22Rv1 (cell line): Measurements from ENCODE around the gene CHD2.
A peak's percentile ranks its signal among the peaks of the same experiment; 100 is the strongest.

Experiments used
- H3K27ac ChIP-seq: fragments of 450-650 bp; 2 replicates; pipeline ENCODE4 v1.5.1; 2017
- CTCF ChIP-seq: fragments of 450-650 bp; IDR thresholded peaks from 2 replicates; pipeline ENCODE4 v1.5.1; 2017; ENCODE audit warnings: mild to moderate bottlenecking
- ZFX ChIP-seq: fragments of 450-650 bp; IDR thresholded peaks from 2 replicates; pipeline ENCODE4 v1.6.1; 2017; ENCODE audit warnings: antibody characterized with exemption, borderline replicate concordance

Gene CHD2

DNA sequence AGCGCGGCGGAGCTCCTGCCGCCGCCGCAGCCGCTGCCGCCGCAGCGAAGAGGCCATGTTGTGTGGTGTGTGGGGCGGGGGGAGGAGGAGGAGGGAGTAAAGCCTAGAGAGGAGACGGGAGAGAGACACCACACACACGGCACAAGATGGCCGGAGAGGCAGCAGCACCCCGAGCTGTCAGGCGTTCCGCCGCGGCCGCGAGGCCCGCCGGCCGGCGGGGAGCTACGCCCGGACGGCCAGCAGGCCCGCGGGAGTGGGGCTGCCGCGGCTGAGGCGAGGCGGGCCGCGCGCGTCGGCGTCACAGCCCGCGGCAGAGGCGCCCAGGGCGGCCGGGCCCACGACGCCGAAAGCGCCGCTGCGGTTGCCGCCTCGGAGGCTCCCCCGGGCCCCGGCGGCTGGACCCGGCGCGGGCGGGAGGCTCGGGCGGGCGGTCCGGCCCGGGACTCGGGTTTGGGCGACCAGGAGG, 17.4 kb upstream of the CHD2 start:
- peak overlapping the region; percentile 99 for H3K27ac ChIP-seq
- TF ChIP-seq CTCF (no peak), ZFX (no peak)

- H3K27ac ChIP-seq: peak overlapping the region; percentile 99
- TF ChIP-seq ZFX (no peak), CTCF (no peak)
Measured at GRCh38 chr15:92883163-92883875, 16.8 kb upstream of the CHD2 start.

DNA sequence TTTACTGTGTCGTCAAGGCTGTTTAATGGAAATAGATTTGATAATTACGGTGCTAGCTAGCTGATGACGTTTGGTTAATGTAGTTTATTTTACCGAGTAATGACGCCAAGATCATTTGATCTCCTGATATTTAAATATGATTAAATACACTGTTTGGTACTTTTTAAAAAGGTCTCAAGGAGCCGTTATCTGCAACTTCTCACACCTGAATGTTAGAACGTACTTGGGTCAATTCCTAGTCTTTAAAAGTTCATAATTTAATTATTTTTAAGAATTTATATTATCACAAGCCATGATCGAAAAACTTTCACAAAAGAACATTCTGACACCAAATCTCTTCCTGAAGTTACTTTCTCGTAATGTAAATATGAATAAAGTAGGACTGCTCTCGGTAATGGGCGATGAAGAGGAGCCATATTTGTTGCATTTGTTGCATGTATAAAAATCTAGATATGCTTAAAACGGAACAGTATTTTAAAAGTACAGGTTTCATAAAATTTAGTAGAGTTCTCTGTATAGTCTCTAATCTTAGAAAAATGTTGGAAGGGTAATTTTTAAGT, 16.2 kb upstream of the CHD2 start:
- H3K27ac ChIP-seq: peak overlapping the region; percentile 99
- TF ChIP-seq CTCF (no peak), ZFX (no peak)

DNA sequence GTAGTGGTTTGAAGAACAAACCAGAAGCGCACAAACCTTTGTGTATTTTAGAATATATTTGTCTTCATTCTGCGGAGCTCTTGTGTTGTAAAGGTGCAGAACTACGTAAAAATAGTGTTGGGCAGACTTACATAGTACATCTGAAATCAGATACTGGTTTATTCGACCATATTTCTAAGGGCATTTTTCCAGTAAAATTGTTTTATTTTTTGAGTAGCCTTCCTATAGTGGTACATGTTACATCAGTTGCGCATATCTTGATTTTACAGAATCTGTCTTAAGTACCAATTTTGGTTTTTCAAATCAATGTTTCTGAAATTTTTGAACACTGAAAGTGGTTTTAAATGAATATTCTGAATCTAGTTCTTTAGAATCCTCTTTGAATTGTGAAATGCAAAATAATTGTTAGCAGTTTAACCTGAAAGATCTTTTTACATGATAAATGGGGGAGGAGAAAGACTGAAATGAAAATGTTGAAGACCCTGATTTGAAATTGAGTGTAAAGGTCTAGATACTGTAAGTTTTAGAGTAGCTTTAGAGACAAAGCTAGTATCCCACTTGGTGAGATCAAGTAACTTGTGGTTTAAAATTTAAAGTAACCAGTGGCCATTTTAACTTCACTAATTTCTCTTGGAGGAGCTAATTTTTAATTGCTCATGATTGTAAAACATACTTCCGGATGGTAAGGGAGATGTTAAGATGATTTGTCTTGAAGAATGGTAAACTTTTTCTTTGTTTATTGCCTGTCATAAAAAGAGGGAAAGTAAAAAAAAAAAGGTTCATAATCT, 15.5 kb upstream of the CHD2 start:
- H3K27ac ChIP-seq: peak overlapping the region; percentile 99
- TF ChIP-seq ZFX: no peak
- TF ChIP-seq CTCF: no peak

- TF ChIP-seq ZFX (no peak), CTCF (no peak)
- peak overlapping the region; percentile 99 for H3K27ac ChIP-seq
Measured at GRCh38 chr15:92885224-92886041, 14.7 kb upstream of the CHD2 start.

DNA sequence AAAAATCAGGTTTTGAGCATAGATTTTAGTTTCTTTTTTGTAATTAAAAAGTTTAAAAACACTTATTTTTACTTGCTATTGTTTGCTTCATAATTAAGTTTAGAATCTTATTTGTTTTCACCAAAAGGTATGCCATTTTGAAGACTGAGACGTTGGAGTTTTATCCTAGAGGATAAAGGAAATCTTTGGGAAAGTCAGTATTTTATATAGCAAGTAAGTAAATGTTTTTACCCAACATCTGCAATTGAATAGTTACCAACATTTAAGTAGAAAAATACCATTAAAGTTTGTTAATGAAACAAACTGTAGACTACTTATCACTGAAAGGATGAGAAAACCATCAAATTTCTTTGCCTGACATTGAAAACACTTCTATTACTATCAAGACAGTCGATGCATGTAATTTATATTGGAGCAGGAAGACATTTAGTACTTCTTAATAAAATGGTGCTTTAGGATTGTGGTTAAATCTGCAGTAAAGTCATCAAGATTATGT, 14.0 kb upstream of the CHD2 start:
- TF ChIP-seq CTCF (no peak), ZFX (no peak)
- peak overlapping the region; percentile 99 for H3K27ac ChIP-seq
